GM23248 (cell line): ENCODE data around the gene OPRM1. TPM values are rescaled to one million over a fixed set of nuclear protein-coding genes. Genes with fewer than 3 reads are reported as not detected.

Experiments used
- DNase-seq: peaks from one replicate; pipeline ENCODE4 v3.0.0-alpha.2; 2015
- H2AFZ ChIP-seq: fragments of 200-600 bp; sonication (generic); 2 replicates; pipeline ENCODE4 v1.6.1; 2016; ENCODE audit warnings: antibody characterized with exemption
- H3F3A ChIP-seq: fragments of 200-600 bp; sonication (generic); 2 replicates; pipeline ENCODE4 v1.6.1; 2016; ENCODE audit warnings: mild to moderate bottlenecking, antibody characterized with exemption, mixed run types; ENCODE audit not compliant: insufficient read depth
- H3K27ac ChIP-seq: fragments of 200-600 bp; sonication (generic); 2 replicates; pipeline ENCODE4 v1.5.1; 2016; ENCODE audit warnings: mild to moderate bottlenecking
- H3K27me3 ChIP-seq: fragments of 200-600 bp; sonication (generic); replicated peaks from 2 replicates; pipeline ENCODE4 v1.6.1; 2016; ENCODE audit warnings: mild to moderate bottlenecking; ENCODE audit not compliant: insufficient read depth
- H3K36me3 ChIP-seq: fragments of 200-600 bp; sonication (generic); 2 replicates; pipeline ENCODE4 v1.6.1; 2016; ENCODE audit warnings: low read depth, mild to moderate bottlenecking
- H3K4me1 ChIP-seq: fragments of 200-600 bp; sonication (generic); 2 replicates; pipeline ENCODE4 v1.6.1; 2016; ENCODE audit warnings: mild to moderate bottlenecking; ENCODE audit not compliant: insufficient read depth
- H3K4me2 ChIP-seq: fragments of 200-600 bp; sonication (generic); one replicate; pipeline ENCODE4 v1.6.1; 2016; ENCODE audit warnings: mild to moderate bottlenecking; ENCODE audit not compliant: unreplicated experiment
- H3K4me3 ChIP-seq: fragments of 200-600 bp; sonication (generic); 2 replicates; pipeline ENCODE4 v1.5.1; 2016; ENCODE audit warnings: mild to moderate bottlenecking
- H3K79me2 ChIP-seq: fragments of 200-600 bp; sonication (generic); 2 replicates; pipeline ENCODE4 v1.6.1; 2016; ENCODE audit warnings: mild to moderate bottlenecking; ENCODE audit not compliant: insufficient read depth
- H3K9ac ChIP-seq: fragments of 200-600 bp; sonication (generic); 2 replicates; pipeline ENCODE4 v1.6.1; 2016; ENCODE audit warnings: mild to moderate bottlenecking
- H3K9me2 ChIP-seq: fragments of 200-600 bp; sonication (generic); 2 replicates; pipeline ENCODE4 v1.6.1; 2016; ENCODE audit warnings: mixed run types, mild to moderate bottlenecking, moderate library complexity; ENCODE audit not compliant: insufficient read depth
- H3K9me3 ChIP-seq: fragments of 200-600 bp; sonication (generic); one replicate; pipeline ENCODE4 v1.6.1; 2017; ENCODE audit warnings: low read depth
- H4K20me1 ChIP-seq: fragments of 200-600 bp; sonication (generic); 2 replicates; pipeline ENCODE4 v1.6.0; 2016; ENCODE audit not compliant: insufficient read depth
- EZH2 ChIP-seq: fragments of 200-600 bp; sonication (generic); IDR thresholded peaks from 2 replicates; pipeline ENCODE4 v1.6.1; 2018; ENCODE audit warnings: antibody characterized with exemption, mild to moderate bottlenecking; ENCODE audit not compliant: insufficient read depth, poor library complexity, severe bottlenecking
- EZH2phosphoT487 ChIP-seq: fragments of 200-600 bp; sonication (generic); IDR thresholded peaks from 2 replicates; pipeline ENCODE4 v1.6.1; 2018; ENCODE audit warnings: antibody characterized with exemption, moderate library complexity, mild to moderate bottlenecking, low read depth; ENCODE audit not compliant: insufficient read depth
- WGBS, 2 experiments: methylation state at CpG; one replicate each; pipeline ENCODE4 v1.1.6; 2015 to 2017; ENCODE audit warnings: low lambda C conversion rate in 2 of 2, low coverage in 1 of 2; ENCODE audit errors: missing lambda C conversion rate in 2 of 2; 5-methylcytosine and 5-hydroxymethylcytosine counted together
- in situ Hi-C: fragments of 300-500 bp; cut with MboI; formaldehyde crosslinking; loops from 2 replicates; pipeline ENCODE4 v1.15.0; 2020
- polyA plus RNA-seq: library from polyadenylated mRNA; unstranded; fragments of >200 nt; fragmentation: Nextera tagmentation; extraction: Ambion mirVana; gene quantifications from 2 replicates; pipeline ENCODE4 v1.2.1, GENCODE V29; 2016
- total RNA-seq: library from RNA; depleted of rRNA; stranded (reverse); fragments of >200 nt; shearing (Covaris generic); gene quantifications from 2 replicates; pipeline ENCODE4 v1.2.3, GENCODE V29; 2014

Gene OPRM1
- total and polyA plus RNA-seq, 2 experiments from 2014 or later = not detected

GRCh38 chr6:154249499-154250298, 210.7 kb downstream of the OPRM1 start:
- Histone ChIP-seq H3K9ac (no peak overlapping the region), H3K27ac (no peak overlapping the region), H3K36me3 (no peaks in the 10 kb centered on the region), H3K79me2 (no peaks in the 10 kb centered on the region), H4K20me1 (no peaks in the 10 kb centered on the region), H3F3A (no peaks in the 10 kb centered on the region), H3K4me2 (no peak overlapping the region), H3K9me3 (no peaks in the 10 kb centered on the region), H3K9me2 (no peaks in the 10 kb centered on the region), H2AFZ (no peak overlapping the region), H3K27me3 (no peaks in the 10 kb centered on the region), H3K4me1 (no peaks in the 10 kb centered on the region), H3K4me3 (no peak overlapping the region)
- no peak for DNase-seq
- WGBS, 2 experiments = 56 to 57% methylated on average over 8 of the region's 8 CpGs
- TF ChIP-seq EZH2phosphoT487 (no peak), EZH2 (no peak)
- in situ Hi-C loops = no loop called here

- Histone ChIP-seq H3K9me2 (no peaks in the 10 kb centered on the region), H3K27ac (no peak overlapping the region), H3K9ac (no peak overlapping the region), H3K4me2 (no peak overlapping the region), H2AFZ (no peak overlapping the region), H3K36me3 (no peaks in the 10 kb centered on the region), H4K20me1 (no peaks in the 10 kb centered on the region), H3F3A (no peaks in the 10 kb centered on the region), H3K9me3 (no peaks in the 10 kb centered on the region), H3K4me3 (no peak overlapping the region), H3K4me1 (no peaks in the 10 kb centered on the region), H3K79me2 (no peaks in the 10 kb centered on the region), H3K27me3 (no peaks in the 10 kb centered on the region)
- 60 to 64% methylated on average over 4 of the region's 4 CpGs for WGBS, 2 experiments
- peak; percentile 2 for DNase-seq
- TF ChIP-seq EZH2 = no peak
- no peak for TF ChIP-seq EZH2phosphoT487
- in situ Hi-C loops = no loop called here
These were observed 212.1 kb downstream of the OPRM1 start for GRCh38 chr6:154251116-154251515.

GRCh38 chr6:154252678-154253077, 213.6 kb downstream of the OPRM1 start:
- Histone ChIP-seq H3K4me2 (no peak overlapping the region), H3K9me3 (no peaks in the 10 kb centered on the region), H3K4me3 (no peak overlapping the region), H4K20me1 (no peaks in the 10 kb centered on the region), H3K9ac (no peak overlapping the region), H3K9me2 (no peaks in the 10 kb centered on the region), H3K79me2 (no peaks in the 10 kb centered on the region), H3K36me3 (no peaks in the 10 kb centered on the region), H3F3A (no peaks in the 10 kb centered on the region), H3K27ac (no peak overlapping the region), H3K27me3 (no peaks in the 10 kb centered on the region), H2AFZ (no peak overlapping the region), H3K4me1 (no peaks in the 10 kb centered on the region)
- peak; percentile 6 for DNase-seq
- TF ChIP-seq EZH2phosphoT487 (no peak), EZH2 (no peak)
- whole genome bisulfite sequencing, 2 experiments = 28 to 31% methylated on average over 3 of the region's 3 CpGs
- in situ Hi-C loops = no loop called here

DNA sequence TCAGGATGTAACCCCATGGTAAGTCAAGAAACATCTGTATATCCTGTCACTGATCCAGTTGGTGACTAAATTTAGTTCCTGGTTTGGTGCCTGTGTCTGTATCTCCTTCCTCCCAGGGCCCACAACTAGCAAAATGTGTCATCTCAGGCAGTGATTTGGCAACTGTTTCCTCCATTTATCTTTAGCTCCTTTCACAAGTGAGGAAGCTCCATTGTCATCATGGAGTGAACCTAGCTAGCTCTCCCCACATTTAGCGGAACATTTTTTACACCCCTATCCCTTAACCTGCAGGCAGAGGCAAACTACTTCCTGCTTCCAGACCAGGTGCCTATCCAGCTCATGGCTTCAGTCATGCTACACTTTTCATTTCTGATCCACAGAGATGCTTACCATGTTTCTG, 218.0 kb downstream of the OPRM1 start:
- H3K4me3 ChIP-seq = no peak overlapping the region
- no peak overlapping the region for H3K27ac ChIP-seq
- H3K9me3 ChIP-seq = no peaks in the 10 kb centered on the region
- no peaks in the 10 kb centered on the region for H4K20me1 ChIP-seq
- no peaks in the 10 kb centered on the region for H3K27me3 ChIP-seq
- H3K79me2 ChIP-seq = no peaks in the 10 kb centered on the region
- no peaks in the 10 kb centered on the region for H3K36me3 ChIP-seq
- H3K4me1 ChIP-seq = no peaks in the 10 kb centered on the region
- H3F3A ChIP-seq = no peaks in the 10 kb centered on the region
- DNase-seq = no peak
- H3K9me2 ChIP-seq = no peaks in the 10 kb centered on the region
- no peak for TF ChIP-seq EZH2phosphoT487
- in situ Hi-C loops = no loop called here
- no peak overlapping the region for H2AFZ ChIP-seq
- 92 to 96% methylated on average over 1 of the region's 1 CpG for WGBS, 2 experiments
- no peak overlapping the region for H3K4me2 ChIP-seq
- H3K9ac ChIP-seq = no peak overlapping the region
